ENCODE results near the gene SORBS1.

- no peak for TF ChIP-seq CTCF (IDR thresholded peaks at IDR 0.05)
- TF ChIP-seq POLR2A (IDR thresholded peaks at IDR 0.05): no peak
These were observed 80.9 kb downstream of the SORBS1 start for GRCh38 chr10:95480102-95480900.
